D721Med (cell line): Measurements from ENCODE around the gene PLIN1.

ENCODE experiments used
- DNase-seq: peaks from one replicate; pipeline ENCODE4 v3.0.0; 2011; ENCODE audit warnings: low spot score; ENCODE audit not compliant: insufficient read length
- FAIRE-seq: peaks from 2 replicates; lab custom pipeline; 2011; peaks lifted over from hg19 to GRCh38; lab: Jason Lieb, UNC
- TF ChIP-seq, protein P1 (sequence below): IDR thresholded peaks from 2 replicates; pipeline ENCODE4 v1.5.1; 2012; ENCODE audit warnings: mild to moderate bottlenecking, control low read depth; ENCODE audit not compliant: insufficient read depth; ENCODE audit errors: missing control alignments

PLIN1 gene, protein sequence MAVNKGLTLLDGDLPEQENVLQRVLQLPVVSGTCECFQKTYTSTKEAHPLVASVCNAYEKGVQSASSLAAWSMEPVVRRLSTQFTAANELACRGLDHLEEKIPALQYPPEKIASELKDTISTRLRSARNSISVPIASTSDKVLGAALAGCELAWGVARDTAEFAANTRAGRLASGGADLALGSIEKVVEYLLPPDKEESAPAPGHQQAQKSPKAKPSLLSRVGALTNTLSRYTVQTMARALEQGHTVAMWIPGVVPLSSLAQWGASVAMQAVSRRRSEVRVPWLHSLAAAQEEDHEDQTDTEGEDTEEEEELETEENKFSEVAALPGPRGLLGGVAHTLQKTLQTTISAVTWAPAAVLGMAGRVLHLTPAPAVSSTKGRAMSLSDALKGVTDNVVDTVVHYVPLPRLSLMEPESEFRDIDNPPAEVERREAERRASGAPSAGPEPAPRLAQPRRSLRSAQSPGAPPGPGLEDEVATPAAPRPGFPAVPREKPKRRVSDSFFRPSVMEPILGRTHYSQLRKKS

DNA sequence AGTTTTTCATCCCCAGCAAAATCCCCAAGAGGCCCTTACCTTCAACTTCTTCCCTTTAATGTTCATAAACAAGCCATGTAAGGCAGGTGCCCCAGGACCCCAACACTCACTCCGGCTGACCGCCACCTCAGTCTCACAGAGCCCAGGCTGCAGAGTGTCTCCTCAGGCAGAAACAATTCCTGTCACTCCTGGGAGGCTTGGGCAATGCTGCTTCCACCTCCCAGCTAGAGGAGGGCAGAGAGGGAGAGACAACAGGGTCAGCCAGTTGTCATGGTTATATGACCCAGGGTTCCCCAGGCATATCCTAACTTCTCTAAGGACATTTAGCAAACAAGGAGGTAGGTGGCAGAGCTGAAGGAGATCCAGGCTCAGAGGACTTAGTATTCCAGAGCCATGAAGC lies at the start of gene PLIN1:
TSS of gene PLIN1 (minus strand) at position 156 of the 400 bp plus-strand sequence. CDS start 1,878 bp downstream, outside the sequence.
- no peak for DNase-seq
- no peak for FAIRE-seq
- TF ChIP-seq, protein P1, sequence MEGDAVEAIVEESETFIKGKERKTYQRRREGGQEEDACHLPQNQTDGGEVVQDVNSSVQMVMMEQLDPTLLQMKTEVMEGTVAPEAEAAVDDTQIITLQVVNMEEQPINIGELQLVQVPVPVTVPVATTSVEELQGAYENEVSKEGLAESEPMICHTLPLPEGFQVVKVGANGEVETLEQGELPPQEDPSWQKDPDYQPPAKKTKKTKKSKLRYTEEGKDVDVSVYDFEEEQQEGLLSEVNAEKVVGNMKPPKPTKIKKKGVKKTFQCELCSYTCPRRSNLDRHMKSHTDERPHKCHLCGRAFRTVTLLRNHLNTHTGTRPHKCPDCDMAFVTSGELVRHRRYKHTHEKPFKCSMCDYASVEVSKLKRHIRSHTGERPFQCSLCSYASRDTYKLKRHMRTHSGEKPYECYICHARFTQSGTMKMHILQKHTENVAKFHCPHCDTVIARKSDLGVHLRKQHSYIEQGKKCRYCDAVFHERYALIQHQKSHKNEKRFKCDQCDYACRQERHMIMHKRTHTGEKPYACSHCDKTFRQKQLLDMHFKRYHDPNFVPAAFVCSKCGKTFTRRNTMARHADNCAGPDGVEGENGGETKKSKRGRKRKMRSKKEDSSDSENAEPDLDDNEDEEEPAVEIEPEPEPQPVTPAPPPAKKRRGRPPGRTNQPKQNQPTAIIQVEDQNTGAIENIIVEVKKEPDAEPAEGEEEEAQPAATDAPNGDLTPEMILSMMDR = no peak

DNA sequence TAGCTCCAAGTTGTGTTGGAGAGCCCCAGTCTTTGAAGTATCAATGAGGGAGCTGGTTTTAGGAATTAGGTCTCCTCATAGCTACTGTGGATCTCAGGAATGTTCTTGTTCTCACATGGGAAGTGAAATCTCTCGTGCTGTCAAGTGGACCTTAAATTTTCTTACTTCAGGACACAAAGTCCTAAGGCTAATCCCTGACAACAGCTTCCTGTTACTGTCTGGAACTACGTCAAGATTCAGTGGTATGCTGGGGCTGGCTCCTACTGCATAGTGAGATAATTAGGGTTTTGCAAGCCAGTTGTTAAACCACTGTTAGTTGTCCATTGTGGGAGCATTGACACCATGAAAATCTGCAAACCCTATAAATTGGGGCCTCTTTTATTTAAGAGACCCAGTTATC lies 49.1 kb upstream of the PLIN1 start:
- TF ChIP-seq, protein P1 = no peak
- FAIRE-seq = no peak
- DNase-seq = no peak

DNA sequence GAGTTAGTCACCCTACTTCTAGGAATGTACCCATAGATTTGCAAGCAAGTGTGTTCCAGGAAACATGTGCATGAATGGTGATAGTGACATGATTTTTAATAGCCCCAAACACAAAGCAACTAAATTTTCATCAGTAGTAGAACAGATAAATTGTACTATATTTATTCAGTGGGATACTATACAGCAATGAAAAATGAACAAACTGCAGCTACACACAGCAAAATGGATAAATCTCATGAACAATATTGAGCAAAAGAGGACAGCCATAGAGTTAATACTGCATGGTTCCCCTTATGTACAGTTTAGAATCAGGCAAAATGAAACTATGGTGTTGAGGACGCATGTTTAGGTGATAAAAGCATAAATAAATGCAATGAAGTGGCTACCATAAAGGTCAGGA lies 45.9 kb upstream of the PLIN1 start:
- TF ChIP-seq, protein P1 = no peak
- FAIRE-seq = no peak
- no peak for DNase-seq

DNA sequence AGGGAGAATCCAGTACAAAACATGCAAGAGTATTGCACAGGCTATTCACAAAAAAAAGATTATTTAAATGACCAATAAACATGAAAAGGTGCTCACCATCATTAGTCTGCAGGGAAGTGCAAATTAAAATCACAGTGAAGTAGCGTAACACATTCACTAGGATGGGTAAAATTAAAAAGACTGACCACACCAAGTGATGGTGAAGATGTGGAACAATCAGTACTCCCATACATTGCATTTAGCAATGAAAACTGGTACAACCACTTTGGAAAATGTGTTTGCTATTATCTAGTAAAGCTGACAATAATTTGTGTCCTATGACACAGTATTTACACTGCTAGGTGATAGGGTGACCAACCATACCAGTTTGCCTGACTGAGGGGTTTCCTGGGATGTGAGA lies 45.5 kb upstream of the PLIN1 start:
- FAIRE-seq (no peak), DNase-seq (no peak)
- TF ChIP-seq, protein P1 = no peak

DNA sequence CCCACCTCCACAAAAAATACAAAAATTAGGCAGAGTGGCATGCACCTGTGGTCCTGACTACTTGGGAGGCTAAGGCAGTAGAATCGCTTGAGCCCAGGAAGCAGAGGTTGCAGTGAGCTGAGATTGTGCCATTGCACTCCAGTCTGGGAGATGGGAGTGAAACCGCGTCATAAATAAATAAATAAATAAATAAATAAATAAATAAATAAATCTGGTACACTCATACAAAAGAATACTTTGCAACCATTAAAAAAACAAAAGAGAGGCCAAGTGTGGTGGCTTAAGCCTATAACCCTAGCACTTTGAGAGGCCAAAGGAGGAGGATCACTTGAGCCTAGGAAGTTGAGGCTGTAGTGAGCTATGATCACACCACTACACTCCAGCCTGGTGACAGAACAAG lies 43.9 kb upstream of the PLIN1 start:
- no peak for FAIRE-seq
- TF ChIP-seq, protein P1 = no peak
- DNase-seq = no peak

DNA sequence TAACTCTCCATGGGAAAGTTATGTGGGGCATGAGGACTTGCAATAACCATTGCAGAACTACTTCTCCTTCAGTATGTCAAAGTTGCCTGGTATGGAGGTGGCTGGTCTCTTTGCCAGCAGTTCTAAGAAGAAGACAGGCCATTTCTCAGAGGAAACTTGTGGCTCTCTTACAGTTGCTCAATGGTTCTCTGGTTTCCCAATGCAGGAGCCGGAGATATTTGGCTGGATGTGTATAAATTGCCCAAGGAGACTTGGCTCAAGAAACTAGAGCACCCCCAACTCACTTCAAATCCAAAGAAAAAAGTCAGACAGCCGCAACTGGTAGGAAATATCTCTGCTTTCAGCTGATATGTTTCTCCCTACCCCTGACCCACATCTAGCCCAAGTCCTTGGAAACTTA lies 35.6 kb upstream of the PLIN1 start:
- FAIRE-seq = no peak
- no peak for DNase-seq
- TF ChIP-seq, protein P1 = no peak

DNA sequence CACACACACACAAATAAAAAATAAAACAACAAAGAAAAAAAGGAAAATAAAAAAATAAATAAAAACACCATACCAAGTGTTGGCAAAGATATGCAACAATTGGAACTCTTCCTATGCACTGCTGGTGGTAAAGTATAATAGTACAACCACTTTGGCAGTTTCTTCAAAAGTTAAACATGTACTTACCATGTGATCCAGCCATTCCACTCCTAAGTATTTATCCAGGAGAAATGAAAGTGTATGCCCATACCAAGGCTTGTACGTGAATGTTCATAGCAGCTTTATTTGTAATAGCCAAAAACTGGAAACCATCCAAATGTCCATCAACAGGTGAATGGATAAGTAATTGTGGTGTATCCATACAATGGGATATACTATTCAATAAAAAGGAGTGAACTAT lies 28.4 kb upstream of the PLIN1 start:
- TF ChIP-seq, protein P1 = no peak
- FAIRE-seq (no peak), DNase-seq (no peak)
